Glutamatergic neuron (in vitro differentiated cells): ENCODE measurements around the gene OSBPL2. TPM values are rescaled to one million over a fixed set of nuclear protein-coding genes. Genes with fewer than 3 reads are reported as not detected.

Source experiments
- DNase-seq: peaks from one replicate; pipeline ENCODE4 v3.0.0; 2022
- H3K27ac Mint-ChIP-seq: one replicate; pipeline ENCODE4 v1.8.0; 2020; ENCODE audit warnings: mild to moderate bottlenecking, mixed read lengths, inconsistent platforms; ENCODE audit not compliant: unreplicated experiment
- H3K27me3 Mint-ChIP-seq: one replicate; pipeline ENCODE4 v1.8.0; 2020; ENCODE audit warnings: mild to moderate bottlenecking, moderate library complexity, mixed read lengths, inconsistent platforms; ENCODE audit not compliant: unreplicated experiment
- H3K36me3 Mint-ChIP-seq: one replicate; pipeline ENCODE4 v1.8.0; 2020; ENCODE audit warnings: mild to moderate bottlenecking, mixed read lengths, inconsistent platforms; ENCODE audit not compliant: unreplicated experiment
- H3K4me1 Mint-ChIP-seq: one replicate; pipeline ENCODE4 v1.8.0; 2020; ENCODE audit warnings: mild to moderate bottlenecking, low read depth, mixed read lengths, inconsistent platforms; ENCODE audit not compliant: unreplicated experiment
- H3K4me3 Mint-ChIP-seq: one replicate; pipeline ENCODE4 v1.8.0; 2020; ENCODE audit warnings: mild to moderate bottlenecking, mixed read lengths, inconsistent platforms; ENCODE audit not compliant: unreplicated experiment
- H3K9me3 Mint-ChIP-seq: one replicate; pipeline ENCODE4 v1.8.0; 2020; ENCODE audit warnings: mild to moderate bottlenecking, moderate library complexity, mixed read lengths, inconsistent platforms; ENCODE audit not compliant: unreplicated experiment
- total RNA-seq: library from RNA; stranded (reverse); fragmentation: NEBNext Ultra II Directional; extraction: Animal tissue kit (Norgen Biotek cat#: 25700); gene quantifications from one replicate; pipeline ENCODE4 v1.2.1, GENCODE V29; 2021; ENCODE audit not compliant: unreplicated experiment
- TF ChIP-seq, protein P1 (sequence below): fragments of 200-600 bp; sonication (generic); IDR thresholded peaks from one replicate; pipeline ENCODE4 v1.5.0; 2021; ENCODE audit not compliant: partially characterized antibody, unreplicated experiment

Gene OSBPL2
- total RNA-seq, 1 donor from 2014 or later = 42.6 TPM

DNA sequence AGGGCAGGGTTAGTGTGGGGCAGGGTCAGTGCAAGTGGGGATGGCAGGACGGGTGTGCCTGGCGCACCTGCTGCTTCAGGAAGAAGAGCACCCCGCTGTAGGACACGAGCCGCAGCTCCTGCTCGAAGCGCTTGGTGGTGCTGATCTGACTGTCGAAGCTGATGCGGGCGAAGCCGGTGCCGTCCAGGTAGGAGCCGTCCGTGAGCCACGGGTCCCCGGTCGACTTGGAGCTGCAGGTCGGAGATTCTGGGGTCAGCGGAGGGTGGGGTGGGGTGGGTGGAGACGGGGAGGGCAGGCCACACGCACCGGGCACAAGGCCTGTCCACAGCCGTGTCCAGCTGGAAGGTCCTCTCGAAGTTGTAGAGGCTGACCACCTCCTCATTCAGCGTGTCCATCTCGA lies 74.7 kb downstream of the OSBPL2 start:
- no peak for DNase-seq
- TF ChIP-seq, protein P1, sequence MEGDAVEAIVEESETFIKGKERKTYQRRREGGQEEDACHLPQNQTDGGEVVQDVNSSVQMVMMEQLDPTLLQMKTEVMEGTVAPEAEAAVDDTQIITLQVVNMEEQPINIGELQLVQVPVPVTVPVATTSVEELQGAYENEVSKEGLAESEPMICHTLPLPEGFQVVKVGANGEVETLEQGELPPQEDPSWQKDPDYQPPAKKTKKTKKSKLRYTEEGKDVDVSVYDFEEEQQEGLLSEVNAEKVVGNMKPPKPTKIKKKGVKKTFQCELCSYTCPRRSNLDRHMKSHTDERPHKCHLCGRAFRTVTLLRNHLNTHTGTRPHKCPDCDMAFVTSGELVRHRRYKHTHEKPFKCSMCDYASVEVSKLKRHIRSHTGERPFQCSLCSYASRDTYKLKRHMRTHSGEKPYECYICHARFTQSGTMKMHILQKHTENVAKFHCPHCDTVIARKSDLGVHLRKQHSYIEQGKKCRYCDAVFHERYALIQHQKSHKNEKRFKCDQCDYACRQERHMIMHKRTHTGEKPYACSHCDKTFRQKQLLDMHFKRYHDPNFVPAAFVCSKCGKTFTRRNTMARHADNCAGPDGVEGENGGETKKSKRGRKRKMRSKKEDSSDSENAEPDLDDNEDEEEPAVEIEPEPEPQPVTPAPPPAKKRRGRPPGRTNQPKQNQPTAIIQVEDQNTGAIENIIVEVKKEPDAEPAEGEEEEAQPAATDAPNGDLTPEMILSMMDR = no peak
- Mint-ChIP-seq H3K27ac (no peak overlapping the region), H3K36me3 (no peaks in the 10 kb centered on the region), H3K4me3 (no peak overlapping the region), H3K9me3 (peaks cover 4% of the 10 kb centered on the region), H3K27me3 (peaks cover 7% of the 10 kb centered on the region), H3K4me1 (no peaks in the 10 kb centered on the region)

GRCh38 chr20:62313460-62314338 lies 75.4 kb downstream of the OSBPL2 start:
- Mint-ChIP-seq H3K4me3 (no peak overlapping the region), H3K36me3 (no peaks in the 10 kb centered on the region), H3K9me3 (peaks cover 4% of the 10 kb centered on the region), H3K27me3 (peaks cover 6% of the 10 kb centered on the region), H3K27ac (no peak overlapping the region), H3K4me1 (no peaks in the 10 kb centered on the region)
- TF ChIP-seq, protein P1 = no peak
- no peak for DNase-seq

- no peaks in the 10 kb centered on the region for H3K36me3 Mint-ChIP-seq
These were observed 76.0 kb downstream of the OSBPL2 start for GRCh38 chr20:62314339-62314638.

GRCh38 chr20:62314711-62315302 lies 76.5 kb downstream of the OSBPL2 start:
- Mint-ChIP-seq H3K27me3 (peaks cover 3% of the 10 kb centered on the region), H3K9me3 (peaks cover 4% of the 10 kb centered on the region), H3K4me1 (no peaks in the 10 kb centered on the region), H3K36me3 (no peaks in the 10 kb centered on the region), H3K27ac (no peak overlapping the region), H3K4me3 (no peak overlapping the region)
- no peak for DNase-seq
- TF ChIP-seq, protein P1 = no peak

More at GRCh38 chr20:62314339-62314638, 76.0 kb downstream of the OSBPL2 start:
- no peaks in the 10 kb centered on the region for H3K4me1 Mint-ChIP-seq
- peaks cover 2% of the 10 kb centered on the region for H3K27me3 Mint-ChIP-seq
- H3K4me3 Mint-ChIP-seq = no peak overlapping the region
- DNase-seq = no peak
- TF ChIP-seq, protein P1 = no peak
- peaks cover 4% of the 10 kb centered on the region for H3K9me3 Mint-ChIP-seq
- H3K27ac Mint-ChIP-seq = no peak overlapping the region

GRCh38 chr20:62315773-62316172 lies 77.5 kb downstream of the OSBPL2 start:
- Mint-ChIP-seq H3K27ac (no peak overlapping the region), H3K4me3 (no peak overlapping the region), H3K9me3 (peaks cover 4% of the 10 kb centered on the region), H3K27me3 (peaks cover 5% of the 10 kb centered on the region), H3K36me3 (no peaks in the 10 kb centered on the region), H3K4me1 (no peaks in the 10 kb centered on the region)
- DNase-seq = no peak
- TF ChIP-seq, protein P1 = no peak
